ENCODE data around the gene HPSE2. TPM values are rescaled to one million over a fixed set of nuclear protein-coding genes. Genes with fewer than 3 reads are reported as not detected.

HPSE2 gene
- total and polyA plus RNA-seq, 2 donors (not counting 1 experiment from before 2014, with no cell fraction given): not detected

GRCh38 chr10:98483658-98484057 lies 752.0 kb downstream of the HPSE2 start:
- no peak overlapping the region for H3K27ac Mint-ChIP-seq
- H4K20me1 ChIP-seq (ENCODE audit: control insufficient read depth, insufficient read depth, low read length, poor library complexity, severe bottlenecking): no peaks in the 10 kb centered on the region
- no peaks in the 10 kb centered on the region for H3K9me3 Mint-ChIP-seq (ENCODE audit: insufficient read depth)
- ATAC-seq (ENCODE audit: low read depth) (no peak), DNase-seq (no peak)
- no peak overlapping the region for H3K9ac ChIP-seq (ENCODE audit: low read length)
- peaks cover 10% of the 10 kb centered on the region for H3K27me3 Mint-ChIP-seq
- intact Hi-C loops (cut with micrococcal nuclease): no loop called here
- no peaks in the 10 kb centered on the region for H3K4me1 ChIP-seq (ENCODE audit: control insufficient read depth in 2 of 2, insufficient read depth in 2 of 2, low read length in 2 of 2)
- no peaks in the 10 kb centered on the region for H3K36me3 ChIP-seq (replicated peaks in 1 of 2; ENCODE audit: control extremely low read depth in 1 of 2, control insufficient read depth in 1 of 2, extremely low read depth in 1 of 2, insufficient read depth in 2 of 2, low read length in 1 of 2)
- no peaks in the 10 kb centered on the region for H3K79me2 ChIP-seq (ENCODE audit: control insufficient read depth, insufficient read depth, low read length)
- TF ChIP-seq CTCF (IDR thresholded peaks at IDR 0.05) (no peak), EZH2 (IDR thresholded peaks at IDR 0.05; ENCODE audit: borderline replicate concordance, insufficient read depth, low read depth, low read length, poor library complexity, severe bottlenecking) (no peak)
- H3K4me1 Mint-ChIP-seq: peaks cover 2% of the 10 kb centered on the region
- no peak overlapping the region for H3K4me2 ChIP-seq (replicated peaks; ENCODE audit: low read depth, low read length, poor library complexity, severe bottlenecking)
- no peak overlapping the region for H3K4me3 ChIP-seq (ENCODE audit: control extremely low read depth in 1 of 5, extremely low read depth in 1 of 5, insufficient read depth in 1 of 5, low read depth in 2 of 5, low read length in 4 of 5)
- POLR2A ChIA-PET: no interaction called here
- H3K4me3 Mint-ChIP-seq: no peak overlapping the region
- no peak overlapping the region for H2AFZ ChIP-seq (ENCODE audit: insufficient read depth, low read depth, low read length, poor library complexity, severe bottlenecking)
- peaks cover 0 to 9% (median 2%) of the 10 kb centered on the region in 4 experiments for H3K27me3 ChIP-seq (replicated peaks in 1 of 4; ENCODE audit: control extremely low read depth in 1 of 4, control insufficient read depth in 3 of 4, insufficient read depth in 4 of 4, low read length in 3 of 4)
- peaks cover 0 to 3% (median 0%) of the 10 kb centered on the region in 3 donors for H3K9me3 ChIP-seq (ENCODE audit: control extremely low read depth in 1 of 3, control insufficient read depth in 2 of 3, insufficient read depth in 1 of 3, low read length in 2 of 3)
- CTCF ChIA-PET: no interaction called here
- no peak overlapping the region for H3K27ac ChIP-seq (ENCODE audit: low read length in 2 of 2)

GRCh38 chr10:98482096-98482495 lies 753.6 kb downstream of the HPSE2 start:
- ATAC-seq (ENCODE audit: low read depth): no peak
- Histone ChIP-seq H4K20me1 (ENCODE audit: control insufficient read depth, insufficient read depth, low read length, poor library complexity, severe bottlenecking) (no peaks in the 10 kb centered on the region), H2AFZ (ENCODE audit: insufficient read depth, low read depth, low read length, poor library complexity, severe bottlenecking) (no peak overlapping the region), H3K27me3 (replicated peaks in 1 of 4; ENCODE audit: control extremely low read depth in 1 of 4, control insufficient read depth in 3 of 4, insufficient read depth in 4 of 4, low read length in 3 of 4) (peaks cover 0 to 3% (median 1%) of the 10 kb centered on the region in 4 experiments), H3K4me3 (ENCODE audit: control extremely low read depth in 1 of 5, extremely low read depth in 1 of 5, insufficient read depth in 1 of 5, low read depth in 2 of 5, low read length in 4 of 5) (no peak overlapping the region), H3K9me3 (ENCODE audit: control extremely low read depth in 1 of 3, control insufficient read depth in 2 of 3, insufficient read depth in 1 of 3, low read length in 2 of 3) (peaks cover 0 to 3% (median 0%) of the 10 kb centered on the region in 3 donors), H3K79me2 (ENCODE audit: control insufficient read depth, insufficient read depth, low read length) (no peaks in the 10 kb centered on the region), H3K9ac (ENCODE audit: low read length) (no peak overlapping the region), H3K4me2 (replicated peaks; ENCODE audit: low read depth, low read length, poor library complexity, severe bottlenecking) (no peak overlapping the region), H3K36me3 (replicated peaks in 1 of 2; ENCODE audit: control extremely low read depth in 1 of 2, control insufficient read depth in 1 of 2, extremely low read depth in 1 of 2, insufficient read depth in 2 of 2, low read length in 1 of 2) (no peaks in the 10 kb centered on the region), H3K4me1 (ENCODE audit: control insufficient read depth in 2 of 2, insufficient read depth in 2 of 2, low read length in 2 of 2) (no peaks in the 10 kb centered on the region), H3K27ac (ENCODE audit: low read length in 2 of 2) (no peak overlapping the region)
- TF ChIP-seq CTCF (IDR thresholded peaks at IDR 0.05) (no peak), EZH2 (IDR thresholded peaks at IDR 0.05; ENCODE audit: borderline replicate concordance, insufficient read depth, low read depth, low read length, poor library complexity, severe bottlenecking) (no peak)
- WGBS (ENCODE audit: insufficient coverage): no CpG with 5 or more reads among the region's 2 CpGs
- Mint-ChIP-seq H3K27me3 (peaks cover 6% of the 10 kb centered on the region), H3K9me3 (ENCODE audit: insufficient read depth) (no peaks in the 10 kb centered on the region), H3K4me1 (peaks cover 2% of the 10 kb centered on the region), H3K27ac (no peak overlapping the region), H3K4me3 (no peak overlapping the region)
- POLR2A ChIA-PET: no interaction called here
- intact Hi-C loops (cut with micrococcal nuclease): no loop called here
- DNase-seq: no peak
- CTCF ChIA-PET: interaction anchor here (1.1 kb wide), 1 partner anchor 10 kb away, joined by 3 read pairs; no protein-coding TSS in a partner anchor
